H1 (cell line): ENCODE measurements around the gene DUSP11. TPM values are rescaled to one million over a fixed set of nuclear protein-coding genes. Genes with fewer than 3 reads are reported as not detected.

ENCODE experiments used
- ASH2L ChIP-seq: fragments of 200-600, 300-600 bp; sonication (generic); IDR thresholded peaks from one replicate; pipeline ENCODE4 v1.7.1; 2017; ENCODE audit warnings: low read length
- BCL11A ChIP-seq, 2 experiments: IDR thresholded peaks; one replicate each; pipeline ENCODE4 v1.6.1; 2011; ENCODE audit warnings: low read depth in 2 of 2, low read length in 2 of 2, mild to moderate bottlenecking in 2 of 2
- CBX5 ChIP-seq: fragments of 300-800, 300-1000 bp; sonication (generic); IDR thresholded peaks from 2 replicates; pipeline ENCODE4 v1.7.1; 2016; ENCODE audit warnings: antibody characterized with exemption, low read length, low read depth
- CHD1 ChIP-seq: IDR thresholded peaks from 2 replicates; pipeline ENCODE4 v1.6.1; 2012; ENCODE audit warnings: low read depth, low read length, improper control_type of control experiment
- CREB1 ChIP-seq: IDR thresholded peaks from 2 replicates; pipeline ENCODE4 v1.6.1; 2012; ENCODE audit warnings: inconsistent platforms
- CTBP2 ChIP-seq: IDR thresholded peaks from 2 replicates; pipeline ENCODE4 v1.7.0; 2011; ENCODE audit warnings: borderline replicate concordance, mild to moderate bottlenecking, moderate library complexity, mixed read lengths, low read length; ENCODE audit not compliant: insufficient read depth, insufficient read length
- EP300 ChIP-seq, 2 experiments: IDR thresholded peaks; 1 replicate in 1 of 2; 2 replicates in 1 of 2; pipeline ENCODE4 v1.6.1; 2011 to 2012; ENCODE audit warnings: low read depth in 2 of 2, low read length in 2 of 2, mild to moderate bottlenecking in 2 of 2, borderline replicate concordance in 1 of 2, inconsistent platforms in 1 of 2, moderate library complexity in 1 of 2
- HDAC2 ChIP-seq, 2 experiments: fragments of 300-600 bp in 1 of 2; sonication (generic) in 1 of 2; IDR thresholded peaks; 2 replicates each; pipeline ENCODE4 v1.6.1; 2011 to 2012; ENCODE audit warnings: low read depth in 2 of 2, low read length in 2 of 2, mild to moderate bottlenecking in 2 of 2, moderate library complexity in 2 of 2, borderline replicate concordance in 1 of 2, inconsistent platforms in 1 of 2
- HDAC6 ChIP-seq: IDR thresholded peaks from one replicate; pipeline ENCODE4 v1.7.1; 2012; ENCODE audit warnings: low read depth, mild to moderate bottlenecking, inconsistent platforms, low read length, moderate library complexity
- JUND ChIP-seq: IDR thresholded peaks from 2 replicates; pipeline ENCODE4 v1.6.1; 2011; ENCODE audit warnings: mild to moderate bottlenecking, improper control_type of control experiment, low read length
- KDM1A ChIP-seq: fragments of 200-600, 300-600 bp; sonication (generic); IDR thresholded peaks from 2 replicates; pipeline ENCODE4 v1.7.1; 2016; ENCODE audit warnings: mild to moderate bottlenecking, low read length, borderline replicate concordance
- KDM4A ChIP-seq: IDR thresholded peaks from one replicate; pipeline ENCODE4 v1.7.1; 2012; ENCODE audit warnings: low read depth, mild to moderate bottlenecking, moderate library complexity, low read length, inconsistent platforms; ENCODE audit not compliant: severe bottlenecking
- MAFK ChIP-seq: IDR thresholded peaks from 2 replicates; pipeline ENCODE4 v1.6.1; 2012; ENCODE audit warnings: low read depth, mild to moderate bottlenecking, improper control_type of control experiment, low read length
- POLR2A ChIP-seq, 2 experiments: IDR thresholded peaks; 1 replicate in 1 of 2; 2 replicates in 1 of 2; pipeline ENCODE4 v1.6.1; 2011; ENCODE audit warnings: low read depth in 2 of 2, low read length in 2 of 2, mild to moderate bottlenecking in 2 of 2; ENCODE audit errors: control extremely low read depth in 1 of 2
- RAD21 ChIP-seq, 2 experiments: IDR thresholded peaks in 1 of 2; conservative IDR thresholded peaks in 1 of 2; 2 replicates each; pipeline ENCODE4 v1.6.1; 2011; ENCODE audit warnings: low read depth in 2 of 2, low read length in 2 of 2, improper control_type of control experiment in 1 of 2, inconsistent platforms in 1 of 2, mild to moderate bottlenecking in 1 of 2, moderate library complexity in 1 of 2
- RFX5 ChIP-seq: IDR thresholded peaks from 2 replicates; pipeline ENCODE4 v1.6.1; 2011; ENCODE audit warnings: low read depth, low read length, improper control_type of control experiment, borderline replicate concordance
- RNF2 ChIP-seq: fragments of 200-900, 300-1000 bp; sonication (generic); IDR thresholded peaks from 2 replicates; pipeline ENCODE4 v1.7.1; 2016; ENCODE audit warnings: borderline replicate concordance, low read depth, mild to moderate bottlenecking, antibody characterized with exemption, low read length; ENCODE audit not compliant: poor library complexity, severe bottlenecking; ENCODE audit errors: missing control alignments
- SIX5 ChIP-seq: IDR thresholded peaks from 2 replicates; pipeline ENCODE4 v1.6.1; 2011; ENCODE audit warnings: mild to moderate bottlenecking, low read depth, low read length
- SP2 ChIP-seq: IDR thresholded peaks from 2 replicates; pipeline ENCODE4 v1.6.1; 2012; ENCODE audit warnings: mild to moderate bottlenecking, low read length, inconsistent platforms
- SP4 ChIP-seq: IDR thresholded peaks from 2 replicates; pipeline ENCODE4 v1.6.1; 2012; ENCODE audit warnings: low read length, inconsistent platforms
- SUZ12 ChIP-seq: fragments of 200-600 bp; sonication (generic); IDR thresholded peaks from 2 replicates; pipeline ENCODE4 v1.6.1; 2012; ENCODE audit warnings: mild to moderate bottlenecking, inconsistent platforms, low read length, moderate library complexity, mixed read lengths
- TAF1 ChIP-seq: IDR thresholded peaks from 2 replicates; pipeline ENCODE4 v1.6.1; 2011; ENCODE audit warnings: mild to moderate bottlenecking, low read depth, low read length
- polyA plus RNA-seq, 7 experiments: library from polyadenylated mRNA; depleted of rRNA in 3 of 7; stranded (reverse) in 5 of 7; unstranded in 2 of 7; fragments of >200 nt in 5 of 7; fragments of 200-250 nt in 2 of 7; gene quantifications; 1 replicate in 5 of 7; 2 replicates in 1 of 7; 4 replicates in 1 of 7; pipeline versions ENCODE4 v1.2.1 to v1.2.3, GENCODE V29; 2011 to 2013; ENCODE audit warnings: missing spikeins in 2 of 7, mixed read lengths in 2 of 7
- total RNA-seq: library from RNA; stranded (reverse); fragmentation: NEBNext Ultra II Directional; extraction: Animal tissue kit (Norgen Biotek cat#: 25700); gene quantifications from 2 replicates; pipeline ENCODE4 v1.2.1, GENCODE V29; 2021
- TF ChIP-seq, protein P1 (sequence below): IDR thresholded peaks from 2 replicates; pipeline ENCODE4 v1.6.1; 2012; ENCODE audit warnings: inconsistent platforms

The DUSP11 gene
- total and polyA plus RNA-seq, 2 of the 8 experiments (the other 6 are each of a cell fraction or from before 2014, with no cell fraction given), result 12.2 to 19.1 TPM

DNA sequence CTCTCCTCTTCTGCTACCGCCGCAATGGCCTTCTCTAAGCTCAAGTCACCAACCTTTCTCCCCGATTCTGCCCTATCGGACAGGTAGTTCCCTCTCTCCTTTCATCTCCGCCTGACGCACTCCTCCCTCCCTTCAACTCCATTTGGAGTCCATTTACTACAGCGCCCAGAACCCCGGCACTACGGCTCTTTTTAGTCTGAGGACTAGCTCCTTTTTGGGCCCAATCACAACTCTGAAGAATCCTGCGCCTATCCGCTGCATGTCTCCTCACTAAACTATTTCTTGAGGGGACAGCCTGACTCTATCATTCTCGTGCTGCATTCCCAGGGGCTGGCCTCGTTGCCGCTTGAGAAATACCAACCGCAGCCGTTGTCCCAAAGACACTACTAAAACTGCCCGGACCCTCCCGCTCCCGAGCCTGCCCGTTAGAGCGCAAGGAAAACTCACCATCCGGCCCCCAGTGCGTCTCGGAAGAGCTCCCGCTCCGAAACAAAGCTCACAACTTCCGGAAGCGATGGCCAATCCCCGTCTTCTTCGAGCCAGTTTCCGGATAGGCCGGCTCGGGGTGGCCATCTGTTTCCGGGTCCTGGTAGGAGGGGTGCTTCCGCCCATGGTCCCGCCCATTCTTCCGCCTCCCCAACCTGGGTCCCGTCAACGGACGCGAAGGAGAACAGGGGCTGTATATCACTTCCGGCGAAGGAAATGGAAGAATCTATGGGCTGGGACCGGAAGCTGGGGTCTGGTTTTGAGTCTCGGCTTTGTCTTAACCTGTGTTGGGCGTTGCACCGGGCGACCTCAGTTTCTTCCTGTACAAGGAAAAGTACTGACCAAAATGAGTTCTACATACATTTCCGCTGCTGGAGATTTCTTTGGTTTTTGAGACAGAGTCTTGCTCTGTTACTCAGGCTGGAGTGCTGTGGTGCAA lies 42.8 kb downstream of the DUSP11 start, which contains the start of gene TPRKB (continued):
- no peak for TF ChIP-seq HDAC2 (IDR thresholded peaks at IDR 0.05; ENCODE audit: borderline replicate concordance in 1 of 2, low read depth in 2 of 2, low read length in 2 of 2)
- TF ChIP-seq MAFK, result no peak
- TF ChIP-seq JUND, result no peak
- TF ChIP-seq SP4, result no peak
- TF ChIP-seq KDM4A, result peak; percentile 81
- TF ChIP-seq CHD1, result no peak
- TF ChIP-seq, protein P1, sequence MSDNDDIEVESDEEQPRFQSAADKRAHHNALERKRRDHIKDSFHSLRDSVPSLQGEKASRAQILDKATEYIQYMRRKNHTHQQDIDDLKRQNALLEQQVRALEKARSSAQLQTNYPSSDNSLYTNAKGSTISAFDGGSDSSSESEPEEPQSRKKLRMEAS, result 0 out of 2 replicates have a peak, but pooled peaks have one; percentile 54
- 0 out of 2 replicates have a peak, but pooled peaks have one; percentile 40 for TF ChIP-seq CREB1
- no peak for TF ChIP-seq RFX5
- TF ChIP-seq ASH2L, result peak; percentile 55
- no peak for TF ChIP-seq KDM1A
- TF ChIP-seq TAF1, result peak; percentile 84
- TF ChIP-seq RAD21 (IDR thresholded peaks at IDR 0.05 in 1 of 2, conservative IDR thresholded peaks at IDR 0.05 in 1 of 2; ENCODE audit: low read depth in 2 of 2, low read length in 2 of 2), result no peak
- no peak for TF ChIP-seq HDAC6
- TF ChIP-seq SUZ12, result no peak
- TF ChIP-seq POLR2A (IDR thresholded peaks at IDR 0.05; ENCODE audit: control extremely low read depth in 1 of 2, low read depth in 2 of 2, low read length in 2 of 2), result peak in 1 of 2 experiments; percentile 71; a peak in 2 of 3 replicates
- no peak for TF ChIP-seq BCL11A (IDR thresholded peaks at IDR 0.05; ENCODE audit: low read depth in 2 of 2, low read length in 2 of 2)
- no peak for TF ChIP-seq SIX5
- TF ChIP-seq EP300 (IDR thresholded peaks at IDR 0.05; ENCODE audit: borderline replicate concordance in 1 of 2, low read depth in 2 of 2, low read length in 2 of 2), result no peak
- no peak for TF ChIP-seq CTBP2
- no peak for TF ChIP-seq RNF2
- no peak for TF ChIP-seq CBX5
- TF ChIP-seq SP2, result no peak
